NCI-H1417 (cell line): ENCODE measurements around the gene EFCAB11.

Experiments used
- DNase-seq, 3 experiments: peaks; one replicate each; lab custom pipeline; 2025; lab: John Stamatoyannopoulos, UW

The EFCAB11 gene

GRCh38 chr14:89957376-89957775 is 2.8 kb upstream of the EFCAB11 start:
- no peak for DNase-seq

- DNase-seq = peak in 1 of 3 experiments; percentile 67
Measured at GRCh38 chr14:89956661-89957009, 2.1 kb upstream of the EFCAB11 start.

GRCh38 chr14:89955745-89956660 is 1.5 kb upstream of the EFCAB11 start, which contains the start of gene TDP1:
Gene TDP1, plus strand, starts transcription at chr14:89955927. Its CDS starts 7,188 bp downstream, at chr14:89963115.
- DNase-seq = peak; percentile 99

- no peak for DNase-seq
Measured at GRCh38 chr14:89955022-89955744, 653 bp upstream of the EFCAB11 start.

- no peak for DNase-seq
Measured at GRCh38 chr14:89953602-89954001, 928 bp downstream of the EFCAB11 start.

- no peak for DNase-seq
Measured at GRCh38 chr14:89952576-89952975, 2.0 kb downstream of the EFCAB11 start.

- DNase-seq = no peak
Measured at GRCh38 chr14:89947344-89947743, 7.2 kb downstream of the EFCAB11 start.

GRCh38 chr14:89941830-89942377 is 12.6 kb downstream of the EFCAB11 start:
- no peak for DNase-seq

GRCh38 chr14:89936654-89937185 is 17.8 kb downstream of the EFCAB11 start:
- peak in 1 of 3 experiments; percentile 16 for DNase-seq

GRCh38 chr14:89933002-89933401 is 21.5 kb downstream of the EFCAB11 start:
- DNase-seq = peak in 2 of 3 experiments; percentile 37 to 77

GRCh38 chr14:89927186-89927865 is 27.2 kb downstream of the EFCAB11 start:
- no peak for DNase-seq

- no peak for DNase-seq
Measured at GRCh38 chr14:89926694-89927093, 27.8 kb downstream of the EFCAB11 start.

- DNase-seq = no peak
Measured at GRCh38 chr14:89924268-89924667, 30.3 kb downstream of the EFCAB11 start.

GRCh38 chr14:89922031-89922907 is 32.3 kb downstream of the EFCAB11 start:
- DNase-seq = no peak

- no peak for DNase-seq
Measured at GRCh38 chr14:89921346-89921745, 33.2 kb downstream of the EFCAB11 start.

- DNase-seq = no peak
Measured at GRCh38 chr14:89920056-89920455, 34.5 kb downstream of the EFCAB11 start.

GRCh38 chr14:89918721-89919120 is 35.8 kb downstream of the EFCAB11 start:
- no peak for DNase-seq

- peak; percentile 65 to 87 (median 87) for DNase-seq
Measured at GRCh38 chr14:89915114-89915878, 39.2 kb downstream of the EFCAB11 start.

GRCh38 chr14:89912667-89913211 is 41.8 kb downstream of the EFCAB11 start:
- peak in 2 of 3 experiments; percentile 79 to 92 for DNase-seq

GRCh38 chr14:89912221-89912620 is 42.3 kb downstream of the EFCAB11 start:
- peak in 1 of 3 experiments; percentile 31 for DNase-seq
